A549 (cell line): Measurements from ENCODE around the gene C10orf88. TPM values are rescaled to one million over a fixed set of nuclear protein-coding genes. Genes with fewer than 3 reads are reported as not detected.

Source experiments
- ATAC-seq, 2 experiments: fragments of 200-7000 bp in 1 of 2; fragments of >200 bp in 1 of 2; cut with Nextera tagmentation in 1 of 2; cut with Tn5 transposase in 1 of 2; 3 replicates each; pipeline versions ENCODE4 v1.8.0 to v1.9.1; 2018 to 2020; ENCODE audit warnings: mild to moderate bottlenecking in 1 of 2, moderate library complexity in 1 of 2
- CTCF ChIA-PET: fragments of 300-600 bp; sonication (Branson Sonifier 250); formaldehyde crosslinking; extraction: SDS; loops from one replicate; lab custom pipeline; 2021; ENCODE audit warnings: antibody characterized with exemption, inconsistent platforms; lab: Yijun Ruan, JAX
- POLR2A ChIA-PET: fragments of 350-600 bp; formaldehyde crosslinking; extraction: SDS; loops from one replicate; lab custom pipeline; 2021; ENCODE audit warnings: antibody characterized with exemption, inconsistent platforms; lab: Yijun Ruan, JAX
- DNase-seq, 2 experiments: peaks; one replicate each; pipeline versions ENCODE4 v3.0.0 to v3.0.0-alpha.2; 2011 to 2016; ENCODE audit warnings: low read depth in 1 of 2, low spot score in 1 of 2
- FAIRE-seq: peaks from 2 replicates; lab custom pipeline; 2011; peaks lifted over from hg19 to GRCh38; lab: Jason Lieb, UNC
- H3K27ac ChIP-seq, 2 experiments: fragments of >200 bp; sonication (Bioruptor Twin); formaldehyde crosslinking; 3 replicates each; pipeline ENCODE4 v1.5.1; 2016 to 2017
- H3K4me1 ChIP-seq: fragments of >200 bp; sonication (Bioruptor Twin); formaldehyde crosslinking; 3 replicates; pipeline ENCODE4 v1.6.1; 2016
- H3K4me2 ChIP-seq: fragments of >200 bp; sonication (Bioruptor Twin); formaldehyde crosslinking; 3 replicates; pipeline ENCODE4 v1.6.1; 2016
- H3K4me3 ChIP-seq: fragments of >200 bp; sonication (Bioruptor Twin); formaldehyde crosslinking; 3 replicates; pipeline ENCODE4 v1.5.1; 2016
- H3K9me3 ChIP-seq: fragments of >200 bp; sonication (Bioruptor Twin); formaldehyde crosslinking; 3 replicates; pipeline ENCODE4 v1.6.1; 2016
- ATOH8 ChIP-seq: fragments of 250-450 bp; sonication (Bioruptor Pico); IDR thresholded peaks from 2 replicates; pipeline ENCODE4 v1.5.0; 2020; ENCODE audit warnings: low read depth, mild to moderate bottlenecking, moderate library complexity
- BCL3 ChIP-seq: fragments of >200 bp; sonication (Bioruptor Twin); formaldehyde crosslinking; IDR thresholded peaks from 3 replicates; pipeline ENCODE4 v1.6.1; 2016
- EHF ChIP-seq: fragments of 250-450 bp; sonication (Bioruptor Pico); IDR thresholded peaks from 2 replicates; pipeline ENCODE4 v1.5.0; 2020; ENCODE audit warnings: mild to moderate bottlenecking
- ELK1 ChIP-seq: fragments of 150-350 bp; IDR thresholded peaks from 2 replicates; pipeline ENCODE4 v1.6.1; 2014; ENCODE audit warnings: low read depth, mild to moderate bottlenecking, low read length
- EP300 ChIP-seq, 2 experiments: fragments of >200 bp; sonication (Bioruptor Twin); formaldehyde crosslinking; IDR thresholded peaks; 2 replicates in 1 of 2; 3 replicates in 1 of 2; pipeline ENCODE4 v1.6.1; 2016 to 2017
- ESRRA ChIP-seq: fragments of 150-350 bp; IDR thresholded peaks from 2 replicates; pipeline ENCODE4 v1.6.1; 2014; ENCODE audit warnings: mild to moderate bottlenecking, low read length, borderline replicate concordance
- FOSL2 ChIP-seq, 2 experiments: fragments of 450-650 bp in 1 of 2; fragments of >200 bp in 1 of 2; sonication (Bioruptor Twin) in 1 of 2; formaldehyde crosslinking; IDR thresholded peaks; 2 replicates each; pipeline versions ENCODE4 v1.5.0 to v1.6.1; 2016 to 2020; ENCODE audit warnings: mild to moderate bottlenecking in 1 of 2, moderate library complexity in 1 of 2
- HES2 ChIP-seq: fragments of >200 bp; sonication (Bioruptor Twin); formaldehyde crosslinking; IDR thresholded peaks from 2 replicates; pipeline ENCODE4 v1.6.1; 2016
- HEYL ChIP-seq: fragments of 250-450 bp; sonication (Bioruptor Pico); IDR thresholded peaks from 2 replicates; pipeline ENCODE4 v1.8.0; 2021; ENCODE audit warnings: mild to moderate bottlenecking, moderate library complexity
- HOXA7 ChIP-seq: fragments of 250-450 bp; sonication (Bioruptor Pico); IDR thresholded peaks from 2 replicates; pipeline ENCODE4 v1.5.0; 2020; ENCODE audit warnings: mild to moderate bottlenecking, moderate library complexity
- HOXB13 ChIP-seq: fragments of 250-450 bp; sonication (Bioruptor Pico); IDR thresholded peaks from 2 replicates; pipeline ENCODE4 v1.5.0; 2020; ENCODE audit warnings: low read depth, mild to moderate bottlenecking, moderate library complexity
- KDM1A ChIP-seq: fragments of 200-600 bp; sonication (generic); IDR thresholded peaks from 2 replicates; pipeline ENCODE4 v1.6.1; 2016; ENCODE audit warnings: low read depth, mild to moderate bottlenecking
- KDM5A ChIP-seq: fragments of 200-600 bp; sonication (generic); IDR thresholded peaks from 2 replicates; pipeline ENCODE4 v1.6.1; 2016; ENCODE audit warnings: antibody characterized with exemption, mild to moderate bottlenecking
- NPAS2 ChIP-seq: fragments of 250-450 bp; sonication (Bioruptor Pico); IDR thresholded peaks from 2 replicates; pipeline ENCODE4 v1.8.0; 2022; ENCODE audit warnings: mild to moderate bottlenecking, moderate library complexity, borderline replicate concordance
- PBX3 ChIP-seq: IDR thresholded peaks from 2 replicates; pipeline ENCODE4 v1.6.1; 2012
- POLR2AphosphoS2 ChIP-seq: conservative IDR thresholded peaks from 2 replicates; pipeline ENCODE4 v1.6.1; 2012; ENCODE audit warnings: low read length, improper control_type of control experiment, inconsistent platforms
- RCOR1 ChIP-seq: fragments of 150-350 bp; IDR thresholded peaks from 2 replicates; pipeline ENCODE4 v1.6.1; 2014; ENCODE audit warnings: antibody characterized with exemption, low read length, low read depth
- RFX5 ChIP-seq: fragments of 450-650 bp; IDR thresholded peaks from 2 replicates; pipeline ENCODE4 v1.7.1; 2014; ENCODE audit warnings: antibody characterized with exemption, mild to moderate bottlenecking, moderate library complexity
- TP53 ChIP-seq: fragments of 250-450 bp; sonication (Bioruptor Pico); IDR thresholded peaks from 2 replicates; pipeline ENCODE4 v1.5.0; 2021; ENCODE audit warnings: mild to moderate bottlenecking, moderate library complexity
- ZC3H11A ChIP-seq: fragments of 450-650 bp; IDR thresholded peaks from 2 replicates; pipeline ENCODE4 v1.6.1; 2014; ENCODE audit warnings: antibody characterized with exemption, mild to moderate bottlenecking
- ZFP36 ChIP-seq: fragments of 450-650 bp; IDR thresholded peaks from 2 replicates; pipeline ENCODE4 v1.6.1; 2014; ENCODE audit warnings: borderline replicate concordance; ENCODE audit not compliant: partially characterized antibody
- WGBS: methylation state at CpG from one replicate; pipeline ENCODE4 v1.1.6; 2017; ENCODE audit errors: missing lambda C conversion rate; 5-methylcytosine and 5-hydroxymethylcytosine counted together
- polyA plus RNA-seq, 4 experiments: library from polyadenylated mRNA; depleted of rRNA in 3 of 4; stranded (reverse); fragments of >200 nt; fragmentation: RNase III in 1 of 4; extraction: RNeasy Plus Mini Kit Qiagen cat#74134 plus additional on column Dnase treatment in 1 of 4; gene quantifications; 2 replicates in 3 of 4; 3 replicates in 1 of 4; pipeline ENCODE4 v1.2.3, GENCODE V29; 2011 to 2017

The C10orf88 gene
- polyA plus RNA-seq, 2 of the 4 experiments (the other 2 are of a cell fraction), result 11.0 to 11.9 TPM

GRCh38 chr10:122930140-122930539 is 23.9 kb downstream of the C10orf88 start:
- CTCF ChIA-PET, result no interaction called here
- no peak for ATAC-seq
- Histone ChIP-seq H3K9me3 (no peaks in the 10 kb centered on the region), H3K4me2 (no peak overlapping the region)
- POLR2A ChIA-PET, result no interaction called here
- TF ChIP-seq RCOR1 (no peak), EP300 (IDR thresholded peaks at IDR 0.05) (no peak), RFX5 (no peak), ZFP36 (no peak), KDM1A (no peak), HOXB13 (CRISPR knock-in tag) (no peak), TP53 (no peak), HEYL (CRISPR knock-in tag) (no peak), KDM5A (no peak), ZC3H11A (no peak), FOSL2 (IDR thresholded peaks at IDR 0.05) (no peak), FOSL2 (CRISPR knock-in tag; IDR thresholded peaks at IDR 0.05) (no peak), PBX3 (no peak), EHF (no peak), ATOH8 (no peak), ELK1 (no peak), HOXA7 (CRISPR knock-in tag) (no peak), POLR2AphosphoS2 (no peak), NPAS2 (CRISPR knock-in tag) (no peak), BCL3 (no peak), HES2 (no peak)
- TF ChIP-seq, all 56 proteins: peak for 0
- Histone ChIP-seq H3K4me3 (no peak overlapping the region), H3K27ac (no peak overlapping the region), H3K4me1 (no peaks in the 10 kb centered on the region)
- no peak for DNase-seq
- FAIRE-seq, result no peak
- WGBS, result 90% methylated on average over 1 of the region's 1 CpG

- ATAC-seq (peak in 1 of 2 experiments; percentile 28; a peak in 1 of 6 replicates), DNase-seq (no peak), FAIRE-seq (no peak)
- Histone ChIP-seq H3K4me1 (no peaks in the 10 kb centered on the region), H3K27ac (no peak overlapping the region), H3K4me2 (no peak overlapping the region), H3K4me3 (no peak overlapping the region), H3K9me3 (no peaks in the 10 kb centered on the region)
- TF ChIP-seq ESRRA, result no peak
- ChIA-PET POLR2A (no interaction called here), CTCF (no interaction called here)
- WGBS, result 0% methylated on average over 1 of the region's 2 CpGs
Observed at GRCh38 chr10:122915700-122916099, 38.3 kb downstream of the C10orf88 start.
